Measurements from ENCODE around the gene C5orf24. TPM values are rescaled to one million over a fixed set of nuclear protein-coding genes. Genes with fewer than 3 reads are reported as not detected.

C5orf24 gene
- total and polyA plus RNA-seq, 2 donors (not counting 1 experiment from before 2014, with no cell fraction given) = 13.0 to 38.2 TPM

GRCh38 chr5:134821841-134822240 is 23.9 kb upstream of the C5orf24 start:
- ChIA-PET POLR2A (no interaction called here), CTCF (interaction anchor here (0.7 kb wide), 1 partner anchor 17 kb away, joined by 3 read pairs; no protein-coding TSS in a partner anchor)
- no peaks in the 10 kb centered on the region for H3K27me3 ChIP-seq (replicated peaks in 1 of 4; ENCODE audit: control extremely low read depth in 1 of 4, control insufficient read depth in 3 of 4, insufficient read depth in 4 of 4, low read length in 3 of 4)
- H3K79me2 ChIP-seq (ENCODE audit: control insufficient read depth, insufficient read depth, low read length) = no peaks in the 10 kb centered on the region
- no peaks in the 10 kb centered on the region for H3K9me3 Mint-ChIP-seq (ENCODE audit: insufficient read depth)
- intact Hi-C loops (cut with micrococcal nuclease) = no loop called here
- H3K27ac ChIP-seq (ENCODE audit: low read length in 2 of 2) = no peak overlapping the region
- no peak for DNase-seq
- H3K4me2 ChIP-seq (replicated peaks; ENCODE audit: low read depth, low read length, poor library complexity, severe bottlenecking) = no peak overlapping the region
- no peak overlapping the region for H3K27ac Mint-ChIP-seq
- H3K9me3 ChIP-seq (ENCODE audit: control extremely low read depth in 1 of 3, control insufficient read depth in 2 of 3, insufficient read depth in 1 of 3, low read length in 2 of 3) = no peaks in the 10 kb centered on the region
- H4K20me1 ChIP-seq (ENCODE audit: control insufficient read depth, insufficient read depth, low read length, poor library complexity, severe bottlenecking) = no peaks in the 10 kb centered on the region
- H3K36me3 ChIP-seq (replicated peaks in 1 of 2; ENCODE audit: control extremely low read depth in 1 of 2, control insufficient read depth in 1 of 2, extremely low read depth in 1 of 2, insufficient read depth in 2 of 2, low read length in 1 of 2) = peaks cover 11 to 49% of the 10 kb centered on the region in 2 experiments
- H3K4me1 ChIP-seq (ENCODE audit: control insufficient read depth in 2 of 2, insufficient read depth in 2 of 2, low read length in 2 of 2) = no peaks in the 10 kb centered on the region
- H3K4me3 ChIP-seq (ENCODE audit: control extremely low read depth in 1 of 5, extremely low read depth in 1 of 5, insufficient read depth in 1 of 5, low read depth in 2 of 5, low read length in 4 of 5) = no peak overlapping the region
- no peaks in the 10 kb centered on the region for H3K27me3 Mint-ChIP-seq
- 86% methylated on average over 2 of the region's 7 CpGs for WGBS (ENCODE audit: insufficient coverage)
- no peak overlapping the region for H3K9ac ChIP-seq (ENCODE audit: low read length)
- H2AFZ ChIP-seq (ENCODE audit: insufficient read depth, low read depth, low read length, poor library complexity, severe bottlenecking) = no peak overlapping the region
- TF ChIP-seq CTCF (IDR thresholded peaks at IDR 0.05) = no peak
- no peak for TF ChIP-seq EZH2 (IDR thresholded peaks at IDR 0.05; ENCODE audit: borderline replicate concordance, insufficient read depth, low read depth, low read length, poor library complexity, severe bottlenecking)
- no peak for ATAC-seq (ENCODE audit: low read depth)
- H3K4me3 Mint-ChIP-seq = no peak overlapping the region
- peaks cover 5% of the 10 kb centered on the region for H3K4me1 Mint-ChIP-seq

GRCh38 chr5:134824681-134825080 is 21.1 kb upstream of the C5orf24 start:
- Mint-ChIP-seq H3K4me1 (peaks cover 5% of the 10 kb centered on the region), H3K27me3 (no peaks in the 10 kb centered on the region), H3K27ac (no peak overlapping the region), H3K4me3 (no peak overlapping the region), H3K9me3 (ENCODE audit: insufficient read depth) (no peaks in the 10 kb centered on the region)
- H3K4me2 ChIP-seq (replicated peaks; ENCODE audit: low read depth, low read length, poor library complexity, severe bottlenecking) = no peak overlapping the region
- no peaks in the 10 kb centered on the region for H3K4me1 ChIP-seq (ENCODE audit: control insufficient read depth in 2 of 2, insufficient read depth in 2 of 2, low read length in 2 of 2)
- no peak overlapping the region for H3K27ac ChIP-seq (ENCODE audit: low read length in 2 of 2)
- H3K9me3 ChIP-seq (ENCODE audit: control extremely low read depth in 1 of 3, control insufficient read depth in 2 of 3, insufficient read depth in 1 of 3, low read length in 2 of 3) = no peaks in the 10 kb centered on the region
- peaks cover 14 to 37% of the 10 kb centered on the region in 2 experiments for H3K36me3 ChIP-seq (replicated peaks in 1 of 2; ENCODE audit: control extremely low read depth in 1 of 2, control insufficient read depth in 1 of 2, extremely low read depth in 1 of 2, insufficient read depth in 2 of 2, low read length in 1 of 2)
- no peaks in the 10 kb centered on the region for H4K20me1 ChIP-seq (ENCODE audit: control insufficient read depth, insufficient read depth, low read length, poor library complexity, severe bottlenecking)
- no peak for DNase-seq
- H3K4me3 ChIP-seq (ENCODE audit: control extremely low read depth in 1 of 5, extremely low read depth in 1 of 5, insufficient read depth in 1 of 5, low read depth in 2 of 5, low read length in 4 of 5) = no peak overlapping the region
- CTCF ChIA-PET = interaction anchor here (1.2 to 1.5 kb wide), 3 partner anchors 27 to 80 kb away, joined by 4 read pairs; partner anchors contain the start of gene PCBD2
- H3K79me2 ChIP-seq (ENCODE audit: control insufficient read depth, insufficient read depth, low read length) = no peaks in the 10 kb centered on the region
- no peak overlapping the region for H3K9ac ChIP-seq (ENCODE audit: low read length)
- no peak for ATAC-seq (ENCODE audit: low read depth)
- no CpG with 5 or more reads among the region's 1 CpG for WGBS (ENCODE audit: insufficient coverage)
- TF ChIP-seq EZH2 (IDR thresholded peaks at IDR 0.05; ENCODE audit: borderline replicate concordance, insufficient read depth, low read depth, low read length, poor library complexity, severe bottlenecking) (no peak), CTCF (IDR thresholded peaks at IDR 0.05) (no peak)
- intact Hi-C loops (cut with micrococcal nuclease) = no loop called here
- H2AFZ ChIP-seq (ENCODE audit: insufficient read depth, low read depth, low read length, poor library complexity, severe bottlenecking) = no peak overlapping the region
- no peaks in the 10 kb centered on the region for H3K27me3 ChIP-seq (replicated peaks in 1 of 4; ENCODE audit: control extremely low read depth in 1 of 4, control insufficient read depth in 3 of 4, insufficient read depth in 4 of 4, low read length in 3 of 4)
- POLR2A ChIA-PET = no interaction called here
